ENCODE measurements around the gene ANXA2.
A peak's percentile ranks its signal among the peaks of the same experiment; 100 is the strongest.

Gene ANXA2

GRCh38 chr15:60389261-60390077, 8.3 kb downstream of the ANXA2 start:
- no peak for DNase-seq (ENCODE audit: low spot score)

GRCh38 chr15:60387321-60387720, 10.5 kb downstream of the ANXA2 start:
- no peak for DNase-seq (ENCODE audit: low spot score)

GRCh38 chr15:60386615-60387014, 11.2 kb downstream of the ANXA2 start:
- no peak for DNase-seq (ENCODE audit: low spot score)

GRCh38 chr15:60385620-60386552, 11.9 kb downstream of the ANXA2 start:
- no peak for DNase-seq (ENCODE audit: low spot score)

- no peak for DNase-seq (ENCODE audit: low spot score)
These were observed 13.2 kb downstream of the ANXA2 start for GRCh38 chr15:60384526-60385126.

- DNase-seq (ENCODE audit: low spot score), result no peak
These were observed 13.7 kb downstream of the ANXA2 start for GRCh38 chr15:60384053-60384452.

- no peak for DNase-seq (ENCODE audit: low spot score)
These were observed 14.8 kb downstream of the ANXA2 start for GRCh38 chr15:60382773-60383674.

GRCh38 chr15:60381148-60381788, 16.5 kb downstream of the ANXA2 start:
- no peak for DNase-seq (ENCODE audit: low spot score)

GRCh38 chr15:60379525-60380274, 18.1 kb downstream of the ANXA2 start:
- no peak for DNase-seq (ENCODE audit: low spot score)

GRCh38 chr15:60379185-60379524, 18.6 kb downstream of the ANXA2 start:
- DNase-seq (ENCODE audit: low spot score), result no peak

GRCh38 chr15:60376677-60377095, 21.1 kb downstream of the ANXA2 start:
- DNase-seq (ENCODE audit: low spot score), result peak; percentile 48

GRCh38 chr15:60375306-60375705, 22.5 kb downstream of the ANXA2 start:
- no peak for DNase-seq (ENCODE audit: low spot score)

GRCh38 chr15:60374628-60375081, 23.1 kb downstream of the ANXA2 start:
- no peak for DNase-seq (ENCODE audit: low spot score)

GRCh38 chr15:60374209-60374608, 23.6 kb downstream of the ANXA2 start:
- no peak for DNase-seq (ENCODE audit: low spot score)

- no peak for DNase-seq (ENCODE audit: low spot score)
These were observed 24.0 kb downstream of the ANXA2 start for GRCh38 chr15:60373745-60374144.

GRCh38 chr15:60373327-60373726, 24.5 kb downstream of the ANXA2 start:
- DNase-seq (ENCODE audit: low spot score), result no peak

GRCh38 chr15:60372756-60373155, 25.0 kb downstream of the ANXA2 start:
- no peak for DNase-seq (ENCODE audit: low spot score)

GRCh38 chr15:60372227-60372626, 25.6 kb downstream of the ANXA2 start:
- DNase-seq (ENCODE audit: low spot score), result no peak

GRCh38 chr15:60371175-60372051, 26.4 kb downstream of the ANXA2 start:
- DNase-seq (ENCODE audit: low spot score), result no peak

- no peak for DNase-seq (ENCODE audit: low spot score)
These were observed 27.0 kb downstream of the ANXA2 start for GRCh38 chr15:60370869-60371136.
